Fibroblast of the aortic adventitia (primary cell): ENCODE data around the gene SORBS1. TPM values are rescaled to one million over a fixed set of nuclear protein-coding genes. Genes with fewer than 3 reads are reported as not detected.
A peak's percentile ranks its signal among the peaks of the same experiment; 100 is the strongest.

Source experiments
- DNase-seq: peaks from one replicate; pipeline ENCODE4 v3.0.0-alpha.2; 2010; ENCODE audit warnings: low read depth
- H3K4me3 ChIP-seq: 2 replicates; pipeline ENCODE4 v1.5.1; 2011; ENCODE audit warnings: low read depth, mild to moderate bottlenecking, control low read depth, low read length, moderate library complexity
- CTCF ChIP-seq: IDR thresholded peaks from 2 replicates; pipeline ENCODE4 v1.5.1; 2011; ENCODE audit warnings: mild to moderate bottlenecking, low read length, control low read depth, inconsistent platforms; ENCODE audit not compliant: insufficient read depth
- total RNA-seq: library from RNA; depleted of rRNA; stranded (reverse); fragments of >200 nt; gene quantifications from 2 replicates; pipeline ENCODE4 v1.2.3, GENCODE V29; 2012; ENCODE audit warnings: low replicate concordance

Gene SORBS1
- total RNA-seq, 1 donor = 0.36 TPM

- peak; percentile 37 for DNase-seq
- TF ChIP-seq CTCF = no peak
- peak overlapping the region; percentile 83 for H3K4me3 ChIP-seq
Measured at GRCh38 chr10:95560278-95561176, 644 bp downstream of the SORBS1 start.

- H3K4me3 ChIP-seq = no peak overlapping the region
- DNase-seq = no peak
- TF ChIP-seq CTCF = no peak
Measured at GRCh38 chr10:95559896-95560277, 1.3 kb downstream of the SORBS1 start.

GRCh38 chr10:95559471-95559870 lies 1.7 kb downstream of the SORBS1 start:
- DNase-seq = no peak
- H3K4me3 ChIP-seq = no peak overlapping the region
- TF ChIP-seq CTCF = no peak

- no peak for TF ChIP-seq CTCF
- H3K4me3 ChIP-seq = no peak overlapping the region
- no peak for DNase-seq
Measured at GRCh38 chr10:95558593-95559320, 2.4 kb downstream of the SORBS1 start.

GRCh38 chr10:95556994-95557767 lies 4.0 kb downstream of the SORBS1 start:
- H3K4me3 ChIP-seq = no peak overlapping the region
- DNase-seq = no peak
- TF ChIP-seq CTCF = no peak

- TF ChIP-seq CTCF = no peak
- H3K4me3 ChIP-seq = no peak overlapping the region
- DNase-seq = no peak
Measured at GRCh38 chr10:95553674-95554073, 7.5 kb downstream of the SORBS1 start.
